ENCODE results near the gene ZNF594.
"Not testable (repeated sequence)": the region's sequence is repeated elsewhere in the genome, so short reads cannot be mapped to it uniquely, and the experiment has no call there.

Gene ZNF594

DNA sequence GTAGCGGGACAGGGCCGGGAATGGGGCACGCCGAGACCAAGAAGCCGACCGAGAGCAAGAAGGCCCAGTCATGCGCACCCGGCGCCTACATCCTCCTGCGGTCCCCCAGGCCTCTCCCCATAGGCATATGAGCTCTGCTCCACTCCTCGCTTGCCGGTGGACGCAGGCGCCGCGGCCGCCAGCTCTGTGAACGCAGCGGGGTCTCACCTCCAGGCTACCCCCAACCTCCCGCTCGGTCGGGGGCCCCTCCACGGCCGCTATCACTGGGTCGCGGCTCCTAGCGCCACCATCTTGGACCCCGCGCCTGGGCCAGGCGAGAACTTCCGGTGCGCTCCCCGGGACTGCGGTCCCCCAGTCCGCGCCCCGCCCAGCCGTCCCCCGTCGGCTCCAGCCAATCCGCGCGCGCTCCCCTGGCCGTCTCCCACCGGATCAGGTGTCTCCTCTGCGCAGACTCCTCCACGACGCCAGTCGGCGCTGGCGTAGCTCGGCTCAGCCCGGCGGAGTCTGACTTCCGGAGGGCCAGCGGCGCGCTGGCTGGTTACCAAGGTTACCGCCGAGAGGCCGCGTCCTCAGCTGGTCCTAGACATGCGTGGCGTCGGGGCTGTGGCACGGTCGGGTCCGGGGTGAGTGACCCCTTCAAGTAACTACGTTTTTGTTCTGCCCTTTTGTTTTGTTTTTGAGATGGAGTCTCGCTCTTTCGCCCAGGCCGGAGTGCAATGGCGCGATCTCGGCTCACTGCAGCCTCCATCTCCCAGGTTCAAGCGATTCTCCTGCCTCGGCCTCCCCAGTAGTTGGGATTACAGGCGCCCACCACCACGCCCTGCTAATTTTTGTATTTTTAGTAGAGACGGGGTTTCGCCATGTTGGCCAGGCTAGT lies at the start of gene ZNF594:
ZNF594 (minus strand) TSS at position 328 of the 877 bp plus-strand sequence. CDS start 7,612 bp downstream, outside the sequence.
- DNase-seq = peak; percentile 69

DNA sequence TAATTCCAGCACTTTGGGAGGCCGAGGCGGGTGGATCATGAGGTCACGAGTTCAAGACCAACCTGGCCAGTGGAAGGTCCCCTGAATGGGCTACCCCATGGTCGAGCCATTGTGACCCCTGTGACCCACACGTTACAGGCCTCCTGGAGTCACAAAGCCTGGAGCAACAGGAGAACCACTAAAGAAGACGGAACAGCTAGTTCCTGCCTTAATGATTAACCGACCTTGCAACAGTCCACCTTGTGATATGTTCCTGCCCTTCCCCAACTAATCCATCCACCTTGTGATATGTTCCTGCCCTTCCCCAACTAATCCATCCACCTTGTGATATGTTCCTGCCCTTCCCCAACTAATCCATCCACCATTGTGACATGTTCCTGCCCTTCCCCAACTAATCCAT lies 48.1 kb upstream of the ZNF594 start:
- not testable (repeated sequence) for DNase-seq

DNA sequence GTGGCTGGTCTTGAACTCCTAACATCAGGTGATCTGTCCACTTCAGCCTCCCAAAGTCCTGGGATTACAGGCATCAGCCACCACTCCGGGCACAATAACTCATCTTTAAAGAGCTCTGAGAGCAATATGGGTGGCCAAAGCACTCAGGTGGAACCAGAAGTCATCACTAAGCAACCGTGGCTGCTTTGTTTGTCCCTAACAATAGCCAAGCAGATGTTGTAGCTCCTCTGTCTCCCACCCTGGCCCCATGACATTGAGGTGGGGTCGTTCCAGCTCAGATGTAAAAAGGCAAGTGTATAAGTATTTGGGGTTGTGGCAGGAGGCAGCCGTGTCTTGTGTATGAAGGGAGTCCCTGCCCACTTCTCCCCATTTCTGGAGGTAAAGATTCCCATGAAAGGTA lies 46.7 kb upstream of the ZNF594 start:
- DNase-seq = no peak

DNA sequence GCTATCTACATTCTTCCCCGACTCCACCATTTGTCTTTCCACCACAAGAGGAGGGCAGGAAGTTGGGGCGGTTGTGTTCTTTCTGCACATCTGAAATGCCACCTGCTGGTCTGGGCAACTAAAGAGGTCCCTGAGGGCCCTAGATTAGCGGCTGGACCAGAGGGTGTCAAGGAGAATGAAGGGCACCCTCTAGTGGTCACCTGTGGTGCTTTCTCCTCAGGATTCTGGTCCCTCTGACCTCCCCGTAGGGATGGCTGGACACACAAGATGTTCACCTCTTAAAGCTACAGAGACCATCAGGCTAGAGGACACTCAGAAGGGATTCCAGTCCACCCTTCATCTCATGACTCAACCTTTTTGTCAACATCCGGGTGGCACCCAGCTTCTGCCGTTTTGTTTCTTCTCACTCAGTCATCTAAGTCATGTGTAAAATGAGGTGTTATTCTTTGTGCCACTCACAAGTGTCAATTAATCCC lies 45.9 kb upstream of the ZNF594 start:
- DNase-seq = no peak

DNA sequence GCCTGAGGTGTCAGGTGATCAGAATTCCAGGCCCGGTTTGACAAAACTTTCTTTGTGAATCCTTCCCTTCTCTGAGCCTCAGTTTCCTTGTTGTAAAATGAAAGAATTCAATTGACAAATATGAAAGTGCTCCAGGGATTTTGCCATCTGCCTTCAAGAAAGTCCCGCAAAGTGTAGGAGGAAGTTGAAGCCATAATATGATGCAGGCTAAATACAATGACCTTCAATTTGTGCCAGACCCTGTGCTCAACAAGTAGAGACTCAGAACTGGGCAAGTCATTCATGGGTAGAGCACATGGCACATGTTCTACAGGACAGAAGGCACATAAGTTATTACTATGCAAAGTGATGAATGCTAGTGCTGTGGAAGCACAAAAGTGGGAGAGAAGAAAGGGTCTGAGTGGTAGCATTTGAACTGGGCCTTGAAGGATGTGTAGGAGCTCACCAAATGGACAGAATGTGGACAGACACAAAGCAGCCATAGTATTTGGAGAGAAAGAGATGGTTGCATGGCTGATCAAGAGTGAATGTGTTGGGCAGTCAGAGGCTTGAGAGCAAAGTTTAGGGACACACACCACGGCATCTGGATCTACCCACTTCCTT lies 45.4 kb upstream of the ZNF594 start:
- no peak for DNase-seq

DNA sequence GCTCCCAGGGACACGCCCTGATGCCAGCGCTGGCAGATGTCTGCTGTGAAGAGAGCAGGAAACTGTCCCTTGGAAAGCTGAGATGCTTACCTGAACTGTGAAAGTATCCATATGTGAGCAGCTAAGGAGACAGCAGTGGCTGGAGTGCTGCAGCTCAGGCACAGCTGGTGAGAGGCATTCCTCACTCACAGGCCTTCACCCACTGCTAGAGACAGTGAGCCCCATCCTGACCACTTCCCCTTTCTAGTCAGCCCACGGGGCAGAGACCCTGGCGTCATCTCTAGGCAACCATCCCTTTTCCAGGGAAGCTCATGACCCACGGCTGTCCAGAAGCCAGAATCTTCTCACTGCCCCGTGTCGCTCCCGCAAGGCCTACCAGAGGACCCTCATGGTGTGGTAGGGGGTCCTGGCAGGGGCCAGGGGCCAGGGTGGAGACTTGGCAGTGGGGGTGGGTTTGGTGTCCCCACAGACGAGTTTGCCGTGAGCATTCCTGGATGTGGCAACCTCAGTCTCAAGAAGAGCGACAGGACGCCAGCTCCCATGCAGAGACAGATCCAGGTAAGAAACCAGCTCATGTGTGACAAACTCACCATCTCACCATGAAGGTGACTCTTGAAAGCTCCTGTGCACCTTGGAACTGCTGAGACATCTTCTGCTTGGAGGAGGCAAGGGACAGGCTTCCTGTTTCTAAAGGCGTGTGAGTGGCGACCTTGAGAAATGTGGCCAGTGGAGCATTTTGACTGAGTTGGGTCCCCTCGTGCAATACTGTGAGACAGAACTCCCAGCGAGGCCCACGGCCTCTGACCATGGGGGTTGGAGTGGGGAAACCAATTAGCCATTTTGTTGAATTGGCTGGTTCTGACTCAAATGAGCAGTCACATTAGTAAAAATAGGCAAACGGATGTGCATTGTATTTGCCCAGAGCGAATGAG lies 43.2 kb upstream of the ZNF594 start, which contains the start of gene SCIMP:
SCIMP (minus strand) TSS at position 216 of the 932 bp plus-strand sequence; CDS start at position 111, 105 bp downstream.
- DNase-seq = no peak

DNA sequence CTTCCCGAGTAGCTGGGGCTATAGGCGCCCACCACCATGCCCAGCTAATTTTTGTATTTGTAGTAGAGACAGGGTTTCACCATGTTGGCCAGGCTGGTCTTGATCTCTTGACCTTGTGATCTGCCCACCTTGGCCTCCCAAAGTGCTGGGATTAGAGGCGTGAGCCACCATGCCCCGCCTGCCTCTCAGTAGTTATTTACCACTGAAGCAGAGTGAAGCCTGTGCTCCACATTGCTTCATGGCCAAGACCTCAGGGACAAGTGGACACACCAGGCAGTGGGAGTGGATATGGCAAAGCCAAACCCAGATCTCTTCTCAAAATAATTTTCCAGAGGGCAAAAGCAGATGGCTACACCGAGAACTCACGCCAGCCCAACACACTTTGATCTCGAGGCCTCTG lies 41.8 kb upstream of the ZNF594 start:
- not testable (repeated sequence) for DNase-seq

DNA sequence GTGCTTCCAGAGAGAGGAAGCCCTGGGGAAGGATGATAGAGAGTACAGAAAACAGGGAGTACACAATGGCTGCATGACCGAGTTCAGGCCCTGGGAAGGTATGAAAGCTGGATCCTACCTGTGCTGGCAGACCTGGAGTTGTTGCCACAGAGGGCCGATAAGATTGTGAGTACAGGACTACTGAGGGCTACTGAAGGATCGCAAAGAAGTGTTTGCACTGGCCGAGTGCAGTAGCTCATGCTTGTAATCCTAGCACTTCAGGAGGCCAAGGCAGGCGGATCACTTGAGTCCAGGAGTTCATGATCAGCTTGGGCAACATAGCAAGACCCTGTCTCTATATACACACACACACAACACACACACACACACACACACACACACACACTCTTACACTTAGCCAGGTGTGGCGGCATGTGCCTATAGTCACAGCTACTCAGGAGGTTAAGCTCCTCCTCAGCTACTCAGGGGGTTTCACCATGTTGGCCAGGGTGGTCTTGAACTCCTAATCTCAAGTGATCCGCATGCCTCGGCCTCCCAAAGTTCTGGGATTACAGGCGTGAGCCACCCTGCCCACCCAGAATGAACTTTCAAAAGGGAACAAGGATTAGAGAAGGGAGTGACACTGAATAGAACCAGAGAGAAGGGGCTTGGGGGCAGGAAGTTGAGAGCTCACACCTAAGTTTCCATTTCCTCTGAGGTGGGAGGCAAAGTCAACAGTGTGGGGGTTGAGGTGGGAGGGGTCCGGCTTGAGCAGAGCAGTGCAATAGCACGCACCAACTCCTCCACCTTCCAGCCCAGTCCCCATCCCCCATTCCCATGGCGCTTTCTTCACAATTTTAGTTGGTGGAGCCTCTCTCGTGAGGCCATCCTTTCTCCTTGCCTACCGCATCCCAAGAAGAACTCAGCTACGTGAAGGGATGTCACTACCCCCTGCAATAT lies 35.5 kb upstream of the ZNF594 start:
- no peak for DNase-seq

DNA sequence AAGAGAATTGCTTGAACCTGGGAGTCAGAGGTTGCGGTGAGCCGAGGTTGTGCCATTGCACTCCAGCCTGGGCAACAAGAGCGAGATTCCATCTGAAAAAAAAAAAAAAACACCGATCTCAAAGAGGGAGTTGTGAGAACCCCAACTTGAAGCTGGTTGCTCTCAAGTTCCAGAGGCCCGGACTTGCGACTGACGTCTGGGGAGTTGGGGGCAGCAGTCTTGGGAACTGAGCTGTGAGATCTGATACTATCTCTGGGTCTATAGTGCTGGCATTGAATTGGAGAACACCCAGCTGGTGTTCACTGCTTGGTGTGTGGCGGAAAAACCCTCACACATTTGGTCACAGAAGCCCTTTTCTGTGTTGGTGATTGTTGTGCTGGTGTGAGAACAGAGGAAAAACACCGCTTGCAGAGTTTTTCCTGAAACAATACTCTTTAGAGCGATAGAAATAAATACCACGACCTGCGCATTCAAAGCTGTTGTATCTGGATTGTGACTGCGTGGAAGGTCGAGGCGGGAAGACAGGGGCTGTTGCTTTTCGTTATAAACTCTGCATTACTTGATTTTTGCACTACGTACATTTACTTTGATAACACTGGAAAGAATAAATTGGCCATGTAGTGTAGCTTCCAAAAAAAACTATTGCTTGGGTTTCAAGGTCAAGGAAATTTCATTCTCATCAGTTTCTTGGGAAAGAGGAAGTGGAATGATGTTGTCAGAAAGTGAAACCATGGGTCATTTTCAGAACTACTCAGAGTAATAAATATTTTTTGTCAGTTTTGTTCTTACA lies 34.2 kb upstream of the ZNF594 start:
- DNase-seq = no peak

DNA sequence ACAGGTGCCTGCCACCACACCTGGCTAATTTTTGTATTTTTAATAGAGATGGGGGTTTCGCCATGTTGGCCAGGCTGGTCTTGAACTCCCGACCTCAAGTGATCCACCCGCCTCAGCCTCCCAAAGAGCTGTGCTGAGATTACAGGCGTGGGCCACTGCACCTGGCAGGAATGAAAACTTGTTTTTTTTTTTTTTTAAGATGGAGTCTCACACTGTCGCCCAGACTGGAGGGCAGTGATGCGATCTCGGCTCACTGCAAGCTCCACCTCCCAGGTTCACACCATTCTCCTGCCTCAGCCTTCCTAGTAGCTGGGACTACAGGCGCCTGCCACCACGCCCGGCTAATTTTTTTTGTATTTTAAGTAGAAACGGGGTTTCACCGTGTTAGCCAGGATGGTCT lies 30.2 kb upstream of the ZNF594 start:
- not testable (repeated sequence) for DNase-seq

DNA sequence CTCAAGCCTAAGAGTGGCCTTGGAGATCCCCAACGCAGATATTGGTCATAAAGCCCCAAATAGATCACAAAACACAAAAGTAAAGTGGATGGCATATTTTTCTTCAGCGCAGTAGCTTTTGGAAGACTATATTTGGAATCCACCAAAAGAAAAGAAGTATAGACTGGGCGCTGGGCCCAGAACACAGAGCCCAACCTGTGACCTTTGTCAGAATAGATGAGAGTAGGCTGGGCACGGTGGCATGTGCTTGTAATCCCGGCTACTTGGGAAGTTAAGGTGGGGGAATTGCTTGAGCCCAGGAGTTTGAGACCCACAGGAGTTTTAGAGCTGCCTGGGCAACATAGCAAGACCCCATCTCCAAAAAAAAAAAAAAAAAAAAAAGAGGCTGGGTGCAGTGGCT lies 28.4 kb upstream of the ZNF594 start:
- DNase-seq = no peak

DNA sequence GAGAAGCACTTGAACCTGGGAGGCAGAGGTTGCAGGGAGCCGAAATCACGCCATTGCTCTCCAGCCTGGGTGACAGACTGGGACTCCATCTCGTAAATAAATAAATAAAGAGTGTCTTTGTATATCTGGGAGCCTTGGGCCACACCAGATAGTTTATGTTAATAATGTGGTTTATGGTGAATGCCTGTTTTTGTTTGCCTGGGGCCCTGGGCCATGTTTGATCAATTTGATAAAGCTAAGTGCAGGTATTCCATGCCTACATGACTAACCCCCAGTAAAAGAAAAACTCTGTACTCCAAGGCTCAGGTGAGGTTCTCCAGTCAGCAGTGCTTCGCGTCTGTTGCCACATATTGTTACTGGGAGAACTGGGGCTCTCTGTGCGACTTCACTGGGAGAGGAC lies 27.9 kb upstream of the ZNF594 start:
- DNase-seq = no peak

DNA sequence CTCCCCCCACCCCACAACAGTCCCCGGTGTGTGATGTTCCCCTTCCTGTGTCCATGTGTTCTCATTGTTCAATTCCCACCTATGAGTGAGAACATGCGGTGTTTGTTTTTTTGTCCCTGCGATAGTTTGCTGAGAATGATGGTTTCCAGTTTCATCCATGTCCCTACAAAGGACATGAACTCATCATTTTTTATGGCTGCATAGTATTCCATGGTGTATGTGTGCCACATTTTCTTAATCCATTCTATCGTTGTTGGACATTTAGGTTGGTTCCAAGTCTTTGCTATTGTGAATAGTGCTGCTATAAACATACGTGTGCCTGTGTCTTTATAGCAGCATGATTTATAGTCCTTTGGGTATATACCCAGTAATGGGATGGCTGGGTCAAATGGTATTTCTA lies 25.9 kb upstream of the ZNF594 start:
- DNase-seq = not testable (repeated sequence)

DNA sequence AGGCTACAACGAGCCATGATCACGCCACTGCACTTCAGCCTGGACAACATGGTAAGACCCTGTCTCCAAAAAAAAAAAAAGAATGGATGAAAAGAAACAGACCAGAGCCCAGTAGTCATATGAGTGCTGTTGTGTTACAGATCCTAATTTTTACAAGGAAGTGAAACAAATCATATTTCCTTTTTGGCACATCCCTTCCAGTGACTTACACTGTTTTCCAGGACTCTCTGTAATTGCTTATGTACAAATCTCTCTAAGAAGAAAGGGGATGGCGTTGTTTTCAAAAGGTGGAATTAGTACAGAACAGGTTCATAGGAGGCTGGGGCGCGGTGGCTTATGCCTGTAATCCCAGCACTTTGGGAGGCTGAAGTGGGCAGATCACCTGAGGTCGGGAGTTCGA lies 19.8 kb upstream of the ZNF594 start:
- DNase-seq = no peak

DNA sequence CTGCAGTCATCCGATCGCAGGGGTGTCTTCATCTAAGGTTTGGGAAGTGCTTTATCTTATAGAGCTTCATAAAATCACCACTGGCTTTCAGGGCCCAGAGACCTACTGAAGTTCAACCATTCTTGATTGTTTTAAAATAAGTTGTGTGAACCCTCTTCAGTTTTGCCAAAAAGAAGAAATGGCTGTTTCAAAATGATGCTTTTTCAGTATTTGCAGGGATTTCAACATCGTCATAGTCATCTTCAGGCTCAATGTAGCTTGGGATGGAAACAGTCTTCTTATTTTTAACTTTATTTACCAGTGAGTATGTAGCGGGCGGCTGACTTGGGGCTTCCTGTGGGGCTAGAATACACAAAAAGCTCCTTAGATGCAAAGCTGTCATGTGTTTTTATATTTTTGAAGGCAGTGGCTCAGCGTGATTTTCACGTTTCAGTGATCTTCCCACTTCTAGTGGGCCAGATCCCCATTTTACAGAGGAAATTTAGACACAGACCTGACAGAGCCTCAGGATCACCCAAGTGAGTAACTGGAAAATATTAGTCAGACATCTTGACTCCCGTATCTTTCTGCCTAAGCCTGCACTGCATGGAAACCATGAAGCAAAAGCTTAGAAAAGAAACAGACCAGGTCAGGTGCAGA lies 19.1 kb upstream of the ZNF594 start:
- DNase-seq = no peak

DNA sequence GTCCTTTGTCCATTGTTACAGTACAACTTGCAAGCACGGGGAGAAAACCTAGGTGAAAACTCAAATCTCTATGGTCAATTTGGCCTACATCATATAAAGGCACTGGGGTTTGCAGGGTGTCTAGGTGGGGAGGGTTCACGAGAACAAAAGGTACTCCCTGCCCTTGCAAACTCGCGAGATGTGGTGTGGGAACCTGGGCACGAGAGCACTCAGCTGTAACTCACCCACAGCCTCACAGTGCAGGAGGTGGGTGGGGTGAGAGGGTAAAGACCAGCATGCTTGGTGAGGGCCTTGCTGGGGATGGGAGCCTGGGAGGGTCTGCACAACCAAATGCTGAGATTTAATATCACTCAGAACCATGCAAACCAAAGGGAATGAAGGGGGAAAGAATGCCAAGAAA lies 18.4 kb upstream of the ZNF594 start:
- no peak for DNase-seq

DNA sequence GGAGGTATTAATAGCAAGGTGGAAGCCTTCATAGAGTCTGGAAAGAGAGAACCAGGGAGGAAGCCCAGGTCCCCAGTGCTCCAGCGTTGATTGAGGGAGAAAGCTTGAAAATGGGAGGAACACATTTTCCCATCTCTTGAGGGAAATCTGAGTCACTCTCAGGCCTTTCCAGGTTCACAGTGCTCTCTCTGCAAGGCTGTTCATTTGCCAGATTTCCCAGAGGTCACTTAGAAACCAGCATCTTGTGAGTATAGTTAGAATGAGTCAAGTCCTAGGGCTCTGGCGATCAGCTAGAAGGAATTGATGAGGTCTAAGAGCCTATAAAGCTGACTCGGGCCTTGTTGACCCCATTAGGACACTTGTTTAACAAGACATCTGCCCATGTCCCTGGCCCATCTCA lies 17.7 kb upstream of the ZNF594 start:
- DNase-seq = no peak

DNA sequence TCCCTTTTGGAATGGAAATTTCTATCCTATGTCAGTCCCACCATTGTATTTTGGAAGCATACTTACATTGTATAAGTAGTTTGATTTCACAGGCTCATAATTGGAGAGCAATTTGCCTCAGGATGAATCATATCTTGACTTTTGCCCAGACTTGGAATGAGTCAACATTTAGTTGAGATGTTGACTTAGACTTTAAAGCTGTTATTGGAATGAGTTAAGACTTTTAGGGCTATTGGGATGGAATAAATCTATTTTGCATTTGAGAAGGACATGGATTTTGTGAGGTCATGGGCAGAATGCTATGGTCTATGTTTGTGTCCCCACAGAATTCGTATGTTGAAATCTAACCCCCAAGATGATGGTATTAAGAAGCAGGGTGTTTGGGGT lies 12.2 kb upstream of the ZNF594 start:
- no peak for DNase-seq

DNA sequence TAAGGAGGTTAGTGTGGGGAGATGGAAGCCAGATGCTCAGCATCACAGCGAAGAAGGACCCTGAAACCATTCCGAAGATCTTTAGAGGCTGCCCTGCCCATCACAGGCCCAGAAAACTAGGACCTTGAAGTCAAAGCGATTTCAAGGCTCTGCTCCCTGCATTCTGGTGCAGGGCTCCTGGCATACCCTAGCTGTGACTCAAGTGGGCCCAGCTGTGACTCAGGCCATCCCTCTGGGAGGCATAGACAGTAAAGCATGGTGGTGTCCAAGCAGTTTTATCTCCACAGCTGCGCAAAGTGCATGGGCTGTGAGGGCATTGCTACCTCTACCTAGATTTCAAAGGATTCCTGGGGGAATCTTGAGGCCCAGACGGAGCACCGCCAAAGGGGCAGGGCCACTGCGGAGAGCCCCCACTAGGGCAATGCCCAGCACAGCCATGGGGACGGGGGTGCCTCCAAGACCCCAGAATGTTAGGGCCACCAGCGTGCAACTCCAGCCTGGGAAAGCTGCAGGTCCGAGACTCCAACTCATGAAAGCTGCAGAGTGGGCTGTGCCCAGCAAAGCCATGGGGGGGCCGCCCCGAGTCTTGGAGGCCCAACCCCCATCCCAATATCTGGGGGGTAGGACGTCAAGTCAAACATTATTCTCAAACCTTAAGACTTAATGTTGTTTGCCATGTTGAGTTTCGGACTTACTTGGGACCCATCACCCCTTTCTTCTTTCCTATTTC lies 11.7 kb upstream of the ZNF594 start:
- DNase-seq = no peak

DNA sequence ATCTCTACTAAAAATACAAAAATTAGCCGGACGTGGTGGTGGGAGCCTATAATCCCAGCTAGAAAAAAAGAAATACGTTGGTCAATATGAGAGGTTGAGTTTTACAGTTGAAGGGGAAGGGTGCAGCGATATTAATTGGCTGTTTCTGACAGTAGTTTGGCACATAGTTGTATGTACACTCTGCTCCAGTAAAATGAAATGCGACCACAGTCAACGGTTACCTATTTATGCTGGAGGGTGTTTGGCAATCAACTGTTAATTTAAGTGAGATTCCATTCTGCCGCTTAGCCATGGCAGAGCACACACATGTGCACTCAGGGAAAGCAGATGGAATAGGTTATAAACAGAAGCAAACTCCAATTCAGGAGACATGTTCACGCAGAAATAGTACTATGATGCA lies 9.3 kb upstream of the ZNF594 start:
- DNase-seq = no peak
